ENCODE results near the gene EOLA1.

The EOLA1 gene

DNA sequence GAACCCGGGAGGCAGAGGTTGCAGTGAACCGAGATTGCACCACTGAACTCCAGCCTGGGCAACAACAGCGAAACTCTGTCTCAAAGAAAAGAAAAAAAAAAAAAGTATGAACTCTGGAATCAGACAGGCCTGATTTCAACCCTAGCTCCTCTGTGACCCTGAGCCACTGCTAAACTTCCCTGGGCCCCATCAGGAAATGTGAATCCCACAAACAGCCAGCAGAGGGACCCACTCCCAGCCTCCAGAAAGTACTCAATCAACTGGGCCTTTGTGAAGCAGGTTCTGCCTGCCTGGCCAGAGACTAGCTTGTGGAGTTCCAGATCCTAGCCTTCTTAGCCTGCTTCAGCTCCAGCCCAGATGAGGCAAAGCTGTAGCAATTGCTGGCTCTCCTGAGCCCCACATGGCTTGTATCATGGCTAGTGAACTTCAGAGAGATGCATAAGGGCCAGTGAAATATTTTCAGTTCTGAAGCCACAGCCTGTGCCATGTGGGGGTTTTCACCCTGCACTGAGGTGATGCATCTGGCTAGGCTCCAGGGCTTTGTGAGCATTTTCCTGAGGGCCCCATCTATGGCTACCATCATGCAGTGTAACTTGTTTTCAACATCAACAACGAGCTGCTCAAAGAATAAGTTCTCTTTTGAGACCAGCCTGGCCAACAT lies 28.5 kb upstream of the EOLA1 start:
- no peaks in the 10 kb centered on the region for H3F3A ChIP-seq (ENCODE audit: control insufficient read depth, insufficient read depth)
- no peaks in the 10 kb centered on the region for H3K4me1 ChIP-seq (ENCODE audit: control insufficient read depth, low read length)
- H4K20me1 ChIP-seq (ENCODE audit: control insufficient read depth, insufficient read depth, low read depth, low read length), result no peaks in the 10 kb centered on the region
- H3K9me2 ChIP-seq (replicated peaks; ENCODE audit: control insufficient read depth, low read length), result no peaks in the 10 kb centered on the region
- H3K4me2 ChIP-seq (ENCODE audit: low read length), result no peak overlapping the region
- no peaks in the 10 kb centered on the region for H3K79me2 ChIP-seq (ENCODE audit: control insufficient read depth, low read length)
- H3K9me3 ChIP-seq (ENCODE audit: control insufficient read depth, insufficient read depth, low read length), result no peaks in the 10 kb centered on the region
- no peak overlapping the region for H3K4me3 ChIP-seq (ENCODE audit: low read length)
- no peak for TF ChIP-seq EZH2phosphoT487 (IDR thresholded peaks at IDR 0.05; ENCODE audit: borderline replicate concordance, low read length)
- TF ChIP-seq, protein P1, sequence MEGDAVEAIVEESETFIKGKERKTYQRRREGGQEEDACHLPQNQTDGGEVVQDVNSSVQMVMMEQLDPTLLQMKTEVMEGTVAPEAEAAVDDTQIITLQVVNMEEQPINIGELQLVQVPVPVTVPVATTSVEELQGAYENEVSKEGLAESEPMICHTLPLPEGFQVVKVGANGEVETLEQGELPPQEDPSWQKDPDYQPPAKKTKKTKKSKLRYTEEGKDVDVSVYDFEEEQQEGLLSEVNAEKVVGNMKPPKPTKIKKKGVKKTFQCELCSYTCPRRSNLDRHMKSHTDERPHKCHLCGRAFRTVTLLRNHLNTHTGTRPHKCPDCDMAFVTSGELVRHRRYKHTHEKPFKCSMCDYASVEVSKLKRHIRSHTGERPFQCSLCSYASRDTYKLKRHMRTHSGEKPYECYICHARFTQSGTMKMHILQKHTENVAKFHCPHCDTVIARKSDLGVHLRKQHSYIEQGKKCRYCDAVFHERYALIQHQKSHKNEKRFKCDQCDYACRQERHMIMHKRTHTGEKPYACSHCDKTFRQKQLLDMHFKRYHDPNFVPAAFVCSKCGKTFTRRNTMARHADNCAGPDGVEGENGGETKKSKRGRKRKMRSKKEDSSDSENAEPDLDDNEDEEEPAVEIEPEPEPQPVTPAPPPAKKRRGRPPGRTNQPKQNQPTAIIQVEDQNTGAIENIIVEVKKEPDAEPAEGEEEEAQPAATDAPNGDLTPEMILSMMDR (IDR thresholded peaks at IDR 0.05; ENCODE audit: low read depth, low read length, poor library complexity, severe bottlenecking), result peak; percentile 57
- no peaks in the 10 kb centered on the region for H3K36me3 ChIP-seq (ENCODE audit: control insufficient read depth, low read length)
- no peak overlapping the region for H3K27ac ChIP-seq (ENCODE audit: low read depth, low read length)
- H3K27me3 ChIP-seq (ENCODE audit: control insufficient read depth, low read length), result 0 out of 2 replicates have a peak, but pooled peaks cover 3% of the 10 kb centered on the region

- no peaks in the 10 kb centered on the region for H3K9me2 ChIP-seq (replicated peaks; ENCODE audit: control insufficient read depth, low read length)
- no peak overlapping the region for H3K4me2 ChIP-seq (ENCODE audit: low read length)
- H4K20me1 ChIP-seq (ENCODE audit: control insufficient read depth, insufficient read depth, low read depth, low read length), result no peaks in the 10 kb centered on the region
Observed at GRCh38 chrX:149513825-149514428, 26.9 kb upstream of the EOLA1 start.

DNA sequence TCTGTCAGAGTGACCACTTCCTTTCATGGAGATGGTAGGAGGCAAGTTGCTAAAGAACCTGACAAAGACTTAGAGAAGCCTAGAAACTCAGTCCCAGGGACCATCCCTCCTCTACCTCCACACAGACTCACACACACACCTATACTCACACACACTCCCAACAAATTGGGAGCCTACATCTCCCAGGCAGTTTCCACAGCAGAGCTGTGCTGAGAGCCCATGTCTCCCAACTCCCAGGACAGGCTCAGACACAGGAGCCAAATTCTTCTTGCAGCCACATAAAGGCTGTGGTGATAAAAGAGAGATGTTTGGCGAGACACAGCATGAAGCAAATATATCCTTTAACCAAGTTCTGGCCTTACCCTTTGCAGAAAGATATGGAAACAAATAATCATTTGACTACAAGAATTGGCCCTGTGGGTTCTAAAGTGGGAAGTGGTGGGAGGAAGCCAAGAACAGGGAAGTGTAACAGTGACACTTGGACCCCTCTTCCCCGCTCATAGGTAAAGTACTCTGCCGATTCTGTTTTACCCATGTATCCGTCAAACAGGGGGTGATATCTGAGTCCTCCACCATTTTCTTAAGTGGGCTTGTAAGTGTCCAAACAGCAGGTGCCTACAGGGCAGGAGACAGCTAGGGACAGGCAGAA lies 24.7 kb upstream of the EOLA1 start:
- Histone ChIP-seq H3K36me3 (ENCODE audit: control insufficient read depth, low read length) (no peaks in the 10 kb centered on the region), H3F3A (ENCODE audit: control insufficient read depth, insufficient read depth) (no peaks in the 10 kb centered on the region), H3K4me2 (ENCODE audit: low read length) (no peak overlapping the region), H4K20me1 (ENCODE audit: control insufficient read depth, insufficient read depth, low read depth, low read length) (no peaks in the 10 kb centered on the region), H3K4me3 (ENCODE audit: low read length) (no peak overlapping the region), H3K27ac (ENCODE audit: low read depth, low read length) (no peak overlapping the region), H3K9me2 (replicated peaks; ENCODE audit: control insufficient read depth, low read length) (no peaks in the 10 kb centered on the region), H3K4me1 (ENCODE audit: control insufficient read depth, low read length) (no peaks in the 10 kb centered on the region), H3K79me2 (ENCODE audit: control insufficient read depth, low read length) (no peaks in the 10 kb centered on the region), H3K9me3 (ENCODE audit: control insufficient read depth, insufficient read depth, low read length) (no peaks in the 10 kb centered on the region), H3K27me3 (ENCODE audit: control insufficient read depth, low read length) (0 out of 2 replicates have a peak, but pooled peaks cover 4% of the 10 kb centered on the region)
- no peak for TF ChIP-seq EZH2phosphoT487 (IDR thresholded peaks at IDR 0.05; ENCODE audit: borderline replicate concordance, low read length)
- TF ChIP-seq, protein P1 (IDR thresholded peaks at IDR 0.05; ENCODE audit: low read depth, low read length, poor library complexity, severe bottlenecking), result no peak

More at GRCh38 chrX:149513825-149514428, 26.9 kb upstream of the EOLA1 start:
- no peak for TF ChIP-seq EZH2phosphoT487 (IDR thresholded peaks at IDR 0.05; ENCODE audit: borderline replicate concordance, low read length)
- TF ChIP-seq, protein P1 (IDR thresholded peaks at IDR 0.05; ENCODE audit: low read depth, low read length, poor library complexity, severe bottlenecking), result no peak
- Histone ChIP-seq H3K27me3 (ENCODE audit: control insufficient read depth, low read length) (0 out of 2 replicates have a peak, but pooled peaks cover 4% of the 10 kb centered on the region), H3F3A (ENCODE audit: control insufficient read depth, insufficient read depth) (no peaks in the 10 kb centered on the region), H3K9me3 (ENCODE audit: control insufficient read depth, insufficient read depth, low read length) (no peaks in the 10 kb centered on the region), H3K27ac (ENCODE audit: low read depth, low read length) (no peak overlapping the region), H3K4me1 (ENCODE audit: control insufficient read depth, low read length) (no peaks in the 10 kb centered on the region), H3K4me3 (ENCODE audit: low read length) (no peak overlapping the region), H3K79me2 (ENCODE audit: control insufficient read depth, low read length) (no peaks in the 10 kb centered on the region), H3K36me3 (ENCODE audit: control insufficient read depth, low read length) (no peaks in the 10 kb centered on the region)
